ENCODE results near the gene LRFN5.

The LRFN5 gene

GRCh38 chr14:41925409-41925808, 318.7 kb downstream of the LRFN5 start:
- DNase-seq (ENCODE audit: low read depth), result peak; percentile 25
- peak; percentile 65 for TF ChIP-seq CTCF (conservative IDR thresholded peaks at IDR 0.05; ENCODE audit: low read depth, low read length)
- H3K4me3 ChIP-seq (ENCODE audit: low read length), result no peak overlapping the region

DNA sequence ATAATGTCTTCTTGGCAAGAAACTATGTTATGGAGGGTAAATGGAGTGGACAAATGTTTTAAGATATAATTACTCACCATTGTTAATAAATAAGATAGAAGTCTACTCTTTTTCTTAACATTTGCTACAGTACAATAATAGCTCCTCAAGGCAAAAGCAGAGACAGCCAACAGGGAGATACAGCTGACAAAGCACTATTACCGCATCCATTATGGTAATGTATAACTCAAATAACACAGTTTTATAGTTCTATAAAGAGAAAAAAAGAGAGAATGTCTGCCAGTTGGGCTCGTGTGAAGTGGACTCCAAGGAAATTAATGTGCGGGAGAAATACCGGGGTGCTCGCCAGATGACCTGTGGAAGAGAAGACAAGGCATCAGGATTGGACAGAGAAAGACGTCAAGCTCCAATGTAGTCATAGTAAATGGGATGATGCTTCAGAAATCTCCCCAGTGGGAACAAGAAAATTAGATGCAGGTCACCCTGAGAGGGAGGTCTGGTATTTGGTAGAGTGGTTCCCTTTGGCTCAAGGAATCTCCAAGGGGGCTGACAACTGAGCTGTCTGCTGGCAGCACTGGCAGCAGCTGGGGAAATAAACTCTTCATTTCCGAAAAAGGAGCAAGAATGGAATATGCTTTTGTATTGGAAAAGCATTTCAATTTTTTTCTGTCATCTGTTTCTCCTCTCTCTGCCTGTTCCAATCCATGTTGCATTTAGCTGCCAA, 343.9 kb downstream of the LRFN5 start:
- TF ChIP-seq CTCF (conservative IDR thresholded peaks at IDR 0.05; ENCODE audit: low read depth, low read length), result no peak
- no peak overlapping the region for H3K4me3 ChIP-seq (ENCODE audit: low read length)
- DNase-seq (ENCODE audit: low read depth), result no peak

Data from retinal pigment epithelial cell (primary cell).